H9 (cell line): Measurements from ENCODE around the gene MLYCD. TPM values are rescaled to one million over a fixed set of nuclear protein-coding genes. Genes with fewer than 3 reads are reported as not detected.

ENCODE experiments used
- DNase-seq: peaks from one replicate; pipeline ENCODE4 v3.0.0-alpha.2; 2017
- H2AFZ ChIP-seq: one replicate; pipeline ENCODE4 v1.6.1; 2013; ENCODE audit warnings: mild to moderate bottlenecking, low read length, control low read depth, moderate library complexity
- H2AK5ac ChIP-seq: 2 replicates; pipeline ENCODE4 v1.6.1; 2013; ENCODE audit warnings: low read length, control low read depth, mixed read lengths; ENCODE audit not compliant: insufficient read length
- H2BK120ac ChIP-seq: one replicate; pipeline ENCODE4 v1.6.1; 2013; ENCODE audit warnings: low read depth, mild to moderate bottlenecking, low read length, control low read depth, inconsistent platforms; ENCODE audit not compliant: poor library complexity, severe bottlenecking
- H2BK12ac ChIP-seq: 2 replicates; pipeline ENCODE4 v1.6.1; 2013; ENCODE audit warnings: low read length, control low read depth, mixed read lengths, low read depth; ENCODE audit not compliant: insufficient read length
- H2BK15ac ChIP-seq: 2 replicates; pipeline ENCODE4 v1.6.1; 2013; ENCODE audit warnings: low read depth, low read length, control low read depth
- H2BK20ac ChIP-seq: one replicate; pipeline ENCODE4 v1.6.1; 2013; ENCODE audit warnings: low read depth, mild to moderate bottlenecking, low read length, control low read depth, inconsistent platforms; ENCODE audit not compliant: poor library complexity, severe bottlenecking
- H2BK5ac ChIP-seq: 2 replicates; pipeline ENCODE4 v1.6.1; 2013; ENCODE audit warnings: low read length, control low read depth, mixed read lengths; ENCODE audit not compliant: insufficient read length
- H3K14ac ChIP-seq: 2 replicates; pipeline ENCODE4 v1.6.1; 2013; ENCODE audit warnings: low read length, control low read depth; ENCODE audit not compliant: insufficient read depth
- H3K18ac ChIP-seq: 2 replicates; pipeline ENCODE4 v1.6.1; 2013; ENCODE audit warnings: low read depth, mild to moderate bottlenecking, mixed read lengths, low read length, control low read depth; ENCODE audit not compliant: insufficient read length
- H3K23ac ChIP-seq: 2 replicates; pipeline ENCODE4 v1.6.1; 2013; ENCODE audit warnings: low read length, control low read depth, mixed read lengths, low read depth; ENCODE audit not compliant: insufficient read length
- H3K23me2 ChIP-seq: 2 replicates; pipeline ENCODE4 v1.6.1; 2013; ENCODE audit warnings: low read depth, mild to moderate bottlenecking, mixed read lengths, low read length, control low read depth; ENCODE audit not compliant: insufficient read length, poor library complexity, severe bottlenecking
- H3K27ac ChIP-seq: 2 replicates; pipeline ENCODE4 v1.5.1; 2013; ENCODE audit warnings: low read length, control low read depth, mixed read lengths, low read depth; ENCODE audit not compliant: insufficient read length
- H3K27me3 ChIP-seq: 2 replicates; pipeline ENCODE4 v1.6.1; 2013; ENCODE audit warnings: low read length, control low read depth, inconsistent platforms; ENCODE audit not compliant: insufficient read depth
- H3K4ac ChIP-seq: 2 replicates; pipeline ENCODE4 v1.6.1; 2013; ENCODE audit warnings: low read depth, mild to moderate bottlenecking, control low read depth, inconsistent platforms, low read length, moderate library complexity
- H3K4me1 ChIP-seq: 2 replicates; pipeline ENCODE4 v1.6.1; 2013; ENCODE audit warnings: low read length, control low read depth, inconsistent platforms; ENCODE audit not compliant: insufficient read depth
- H3K4me2 ChIP-seq: 2 replicates; pipeline ENCODE4 v1.6.1; 2013; ENCODE audit warnings: low read length, control low read depth, mixed read lengths; ENCODE audit not compliant: insufficient read length, insufficient read depth
- H3K56ac ChIP-seq: 2 replicates; pipeline ENCODE4 v1.6.1; 2013; ENCODE audit warnings: low read depth, mild to moderate bottlenecking, mixed read lengths, low read length, control low read depth; ENCODE audit not compliant: insufficient read length
- H3K79me1 ChIP-seq: 2 replicates; pipeline ENCODE4 v1.6.1; 2013; ENCODE audit warnings: low read depth, mild to moderate bottlenecking, moderate library complexity, low read length, control low read depth, inconsistent platforms; ENCODE audit not compliant: insufficient read depth, poor library complexity, severe bottlenecking
- H3K79me2 ChIP-seq: 2 replicates; pipeline ENCODE4 v1.6.1; 2013; ENCODE audit warnings: low read length, control low read depth, inconsistent platforms; ENCODE audit not compliant: insufficient read depth
- H3K9ac ChIP-seq: 2 replicates; pipeline ENCODE4 v1.6.1; 2013; ENCODE audit warnings: low read length, control low read depth, mixed read lengths; ENCODE audit not compliant: insufficient read length; ENCODE audit errors: extremely low read depth
- H3K9me3 ChIP-seq: one replicate; pipeline ENCODE4 v1.6.1; 2013; ENCODE audit warnings: low read depth, low read length, inconsistent platforms; ENCODE audit not compliant: control insufficient read depth
- H3T11ph ChIP-seq: one replicate; pipeline ENCODE4 v1.6.1; 2013; ENCODE audit warnings: mild to moderate bottlenecking, low read length, control low read depth, inconsistent platforms
- H4K20me1 ChIP-seq: one replicate; pipeline ENCODE4 v1.6.1; 2013; ENCODE audit not compliant: control insufficient read depth, insufficient read length, insufficient read depth
- H4K5ac ChIP-seq: 2 replicates; pipeline ENCODE4 v1.6.1; 2013; ENCODE audit warnings: low read depth, mild to moderate bottlenecking, mixed read lengths, low read length, control low read depth; ENCODE audit not compliant: insufficient read length
- H4K8ac ChIP-seq: replicated peaks from 2 replicates; pipeline ENCODE4 v1.6.1; 2013; ENCODE audit warnings: low read length, control low read depth, mixed read lengths, low read depth; ENCODE audit not compliant: insufficient read length
- H4K91ac ChIP-seq: 2 replicates; pipeline ENCODE4 v1.6.1; 2013; ENCODE audit warnings: low read depth, mild to moderate bottlenecking, moderate library complexity, mixed read lengths, low read length, control low read depth; ENCODE audit not compliant: insufficient read length
- H3K27ac Mint-ChIP-seq, 3 experiments: 2 replicates in 2 of 3; 3 replicates in 1 of 3; pipeline ENCODE4 v1.8.0; 2020 to 2021; ENCODE audit warnings: mixed read lengths in 3 of 3, mild to moderate bottlenecking in 1 of 3, moderate library complexity in 1 of 3
- H3K27me3 Mint-ChIP-seq: 2 replicates; pipeline ENCODE4 v1.8.0; 2021; ENCODE audit warnings: low read depth, mild to moderate bottlenecking, moderate library complexity, mixed read lengths
- H3K36me3 Mint-ChIP-seq, 3 experiments: 2 replicates in 2 of 3; 3 replicates in 1 of 3; pipeline ENCODE4 v1.8.0; 2020 to 2021; ENCODE audit warnings: low read depth in 3 of 3, mixed read lengths in 3 of 3; ENCODE audit not compliant: insufficient read depth in 1 of 3
- H3K4me1 Mint-ChIP-seq, 2 experiments: 2 replicates each; pipeline ENCODE4 v1.8.0; 2020; ENCODE audit warnings: mixed read lengths in 2 of 2
- H3K4me3 Mint-ChIP-seq, 2 experiments: 2 replicates in 1 of 2; 3 replicates in 1 of 2; pipeline ENCODE4 v1.8.0; 2020 to 2021; ENCODE audit warnings: mild to moderate bottlenecking in 2 of 2, mixed read lengths in 2 of 2, moderate library complexity in 1 of 2
- H3K9me3 Mint-ChIP-seq, 2 experiments: 2 replicates in 1 of 2; 3 replicates in 1 of 2; pipeline ENCODE4 v1.8.0; 2020; ENCODE audit warnings: mild to moderate bottlenecking in 2 of 2, mixed read lengths in 2 of 2, moderate library complexity in 1 of 2
- CTCF ChIP-seq: fragments of 200-600 bp; sonication (generic); conservative IDR thresholded peaks from 3 replicates; pipeline ENCODE4 v1.8.0; 2021; ENCODE audit warnings: antibody characterized with exemption, mild to moderate bottlenecking
- WGBS: extraction: QIAGEN DNeasy Blood & Tissue Kit; methylation state at CpG from one replicate; pipeline ENCODE4 v1.1.7; 2013; ENCODE audit warnings: missing lambda C conversion rate, low lambda C conversion rate, mixed read lengths; ENCODE audit not compliant: insufficient read length; ENCODE audit errors: extremely low coverage; 5-methylcytosine and 5-hydroxymethylcytosine counted together
- total RNA-seq: library from RNA; stranded (reverse); gene quantifications from 2 replicates; pipeline ENCODE4 v1.2.1, GENCODE V29; 2021

MLYCD gene
- total RNA-seq, 1 experiment from 2014 or later, result 7.1 TPM

- Histone ChIP-seq H2BK20ac (no peak overlapping the region), H3K23ac (no peak overlapping the region), H3K23me2 (no peaks in the 10 kb centered on the region), H4K91ac (no peak overlapping the region), H3K4ac (no peak overlapping the region), H3K4me2 (no peak overlapping the region), H3T11ph (no peak overlapping the region), H3K14ac (no peak overlapping the region), H2BK12ac (no peak overlapping the region), H2AK5ac (no peak overlapping the region), H3K27ac (no peak overlapping the region), H3K4me1 (no peaks in the 10 kb centered on the region), H2BK5ac (no peak overlapping the region), H3K9me3 (no peaks in the 10 kb centered on the region), H2BK120ac (no peak overlapping the region), H2BK15ac (no peak overlapping the region), H2AFZ (no peak overlapping the region), H3K18ac (no peak overlapping the region), H3K79me1 (no peaks in the 10 kb centered on the region), H4K20me1 (no peaks in the 10 kb centered on the region), H3K79me2 (no peaks in the 10 kb centered on the region), H4K5ac (no peak overlapping the region), H3K56ac (no peak overlapping the region), H3K9ac (no peak overlapping the region), H3K27me3 (no peaks in the 10 kb centered on the region), H4K8ac (no peak overlapping the region)
- H3K36me3 Mint-ChIP-seq, result peaks cover 0 to 4% (median 1%) of the 10 kb centered on the region in 3 experiments; a peak in 3 of 7 replicates
- H3K27ac Mint-ChIP-seq, result no peak overlapping the region; a peak in 1 of 7 replicates
- no CpG with 5 or more reads among the region's 8 CpGs for WGBS
- no peak for DNase-seq
- H3K4me3 Mint-ChIP-seq, result no peak overlapping the region
- H3K27me3 Mint-ChIP-seq, result no peaks in the 10 kb centered on the region
- peaks cover 16 to 25% of the 10 kb centered on the region in 2 experiments for H3K4me1 Mint-ChIP-seq
- H3K9me3 Mint-ChIP-seq, result peaks cover 10 to 13% of the 10 kb centered on the region in 2 experiments
- TF ChIP-seq CTCF, result no peak
These were observed 11.4 kb upstream of the MLYCD start for GRCh38 chr16:83887564-83887963.
